Glutamatergic neuron (in vitro differentiated cells): Measurements from ENCODE around the gene IQCN. TPM values are rescaled to one million over a fixed set of nuclear protein-coding genes. Genes with fewer than 3 reads are reported as not detected.
A peak's percentile ranks its signal among the peaks of the same experiment; 100 is the strongest.

Source experiments
- DNase-seq: peaks from one replicate; pipeline ENCODE4 v3.0.0; 2022
- H3K27ac Mint-ChIP-seq: one replicate; pipeline ENCODE4 v1.8.0; 2020; ENCODE audit warnings: mild to moderate bottlenecking, mixed read lengths, inconsistent platforms; ENCODE audit not compliant: unreplicated experiment
- H3K27me3 Mint-ChIP-seq: one replicate; pipeline ENCODE4 v1.8.0; 2020; ENCODE audit warnings: mild to moderate bottlenecking, moderate library complexity, mixed read lengths, inconsistent platforms; ENCODE audit not compliant: unreplicated experiment
- H3K36me3 Mint-ChIP-seq: one replicate; pipeline ENCODE4 v1.8.0; 2020; ENCODE audit warnings: mild to moderate bottlenecking, mixed read lengths, inconsistent platforms; ENCODE audit not compliant: unreplicated experiment
- H3K4me1 Mint-ChIP-seq: one replicate; pipeline ENCODE4 v1.8.0; 2020; ENCODE audit warnings: mild to moderate bottlenecking, low read depth, mixed read lengths, inconsistent platforms; ENCODE audit not compliant: unreplicated experiment
- H3K4me3 Mint-ChIP-seq: one replicate; pipeline ENCODE4 v1.8.0; 2020; ENCODE audit warnings: mild to moderate bottlenecking, mixed read lengths, inconsistent platforms; ENCODE audit not compliant: unreplicated experiment
- H3K9me3 Mint-ChIP-seq: one replicate; pipeline ENCODE4 v1.8.0; 2020; ENCODE audit warnings: mild to moderate bottlenecking, moderate library complexity, mixed read lengths, inconsistent platforms; ENCODE audit not compliant: unreplicated experiment
- CTCF ChIP-seq: fragments of 200-600 bp; sonication (generic); IDR thresholded peaks from one replicate; pipeline ENCODE4 v1.5.0; 2021; ENCODE audit not compliant: partially characterized antibody, unreplicated experiment
- total RNA-seq: library from RNA; stranded (reverse); fragmentation: NEBNext Ultra II Directional; extraction: Animal tissue kit (Norgen Biotek cat#: 25700); gene quantifications from one replicate; pipeline ENCODE4 v1.2.1, GENCODE V29; 2021; ENCODE audit not compliant: unreplicated experiment

The IQCN gene
- total RNA-seq, 1 donor from 2014 or later, result 23.6 TPM

- H3K27ac Mint-ChIP-seq, result no peak overlapping the region
- peaks cover 12% of the 10 kb centered on the region for H3K9me3 Mint-ChIP-seq
- H3K4me3 Mint-ChIP-seq, result no peak overlapping the region
- no peak for TF ChIP-seq CTCF
- no peaks in the 10 kb centered on the region for H3K36me3 Mint-ChIP-seq
- DNase-seq, result no peak
- H3K4me1 Mint-ChIP-seq, result peaks cover 4% of the 10 kb centered on the region
- H3K27me3 Mint-ChIP-seq, result peaks cover 15% of the 10 kb centered on the region
These were observed 14.4 kb downstream of the IQCN start for GRCh38 chr19:18259893-18260292.

DNA sequence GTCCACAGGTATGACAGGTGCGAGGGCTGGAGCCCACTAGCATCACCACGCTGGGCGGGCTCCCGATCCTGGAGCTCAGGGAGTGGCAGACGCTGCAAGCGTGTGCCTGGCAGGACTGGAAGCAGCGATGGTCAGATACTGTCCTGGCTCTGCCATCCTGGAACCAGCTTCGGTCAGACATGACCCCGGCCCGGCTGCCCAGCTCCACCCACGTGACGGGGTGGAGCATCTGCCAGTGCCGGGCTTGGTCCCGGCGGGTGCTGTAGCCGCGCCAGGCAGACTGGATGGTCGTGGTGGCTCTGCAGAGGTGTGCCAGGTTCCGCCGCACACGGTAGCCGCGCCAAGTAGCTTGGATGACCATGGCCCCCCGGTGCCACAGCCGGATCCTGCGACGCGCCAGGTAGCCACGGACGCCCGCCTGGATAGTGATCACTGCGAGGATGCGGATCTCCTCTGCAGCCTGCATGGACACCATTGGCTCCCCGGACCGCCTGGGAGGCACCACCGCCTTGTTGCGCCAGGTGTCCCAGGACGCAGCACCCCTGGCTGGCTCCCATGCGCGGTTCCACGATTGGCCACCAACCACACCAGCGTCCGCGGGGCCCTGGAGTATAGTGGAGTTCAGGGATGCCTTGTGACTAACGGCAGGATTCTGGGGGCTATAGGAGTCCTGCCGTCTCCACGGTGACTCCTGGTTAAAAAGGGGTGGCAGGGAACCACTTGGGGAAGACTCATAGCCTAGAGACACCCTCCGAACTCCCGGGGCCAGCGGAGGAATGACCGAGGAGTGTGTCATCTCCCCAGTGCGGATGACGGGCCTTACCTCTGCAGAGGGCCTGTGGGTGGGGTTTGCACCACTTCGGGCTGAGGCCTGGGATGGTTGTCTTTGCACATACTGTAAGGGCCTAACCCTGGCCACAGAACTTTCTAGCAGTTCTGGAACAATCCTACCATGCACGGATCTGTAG, 16.5 kb downstream of the IQCN start:
- H3K27me3 Mint-ChIP-seq, result peaks cover 17% of the 10 kb centered on the region
- no peak overlapping the region for H3K4me3 Mint-ChIP-seq
- DNase-seq, result no peak
- peaks cover 7% of the 10 kb centered on the region for H3K4me1 Mint-ChIP-seq
- no peak overlapping the region for H3K27ac Mint-ChIP-seq
- H3K36me3 Mint-ChIP-seq, result no peaks in the 10 kb centered on the region
- peaks cover 18% of the 10 kb centered on the region for H3K9me3 Mint-ChIP-seq
- TF ChIP-seq CTCF, result no peak

DNA sequence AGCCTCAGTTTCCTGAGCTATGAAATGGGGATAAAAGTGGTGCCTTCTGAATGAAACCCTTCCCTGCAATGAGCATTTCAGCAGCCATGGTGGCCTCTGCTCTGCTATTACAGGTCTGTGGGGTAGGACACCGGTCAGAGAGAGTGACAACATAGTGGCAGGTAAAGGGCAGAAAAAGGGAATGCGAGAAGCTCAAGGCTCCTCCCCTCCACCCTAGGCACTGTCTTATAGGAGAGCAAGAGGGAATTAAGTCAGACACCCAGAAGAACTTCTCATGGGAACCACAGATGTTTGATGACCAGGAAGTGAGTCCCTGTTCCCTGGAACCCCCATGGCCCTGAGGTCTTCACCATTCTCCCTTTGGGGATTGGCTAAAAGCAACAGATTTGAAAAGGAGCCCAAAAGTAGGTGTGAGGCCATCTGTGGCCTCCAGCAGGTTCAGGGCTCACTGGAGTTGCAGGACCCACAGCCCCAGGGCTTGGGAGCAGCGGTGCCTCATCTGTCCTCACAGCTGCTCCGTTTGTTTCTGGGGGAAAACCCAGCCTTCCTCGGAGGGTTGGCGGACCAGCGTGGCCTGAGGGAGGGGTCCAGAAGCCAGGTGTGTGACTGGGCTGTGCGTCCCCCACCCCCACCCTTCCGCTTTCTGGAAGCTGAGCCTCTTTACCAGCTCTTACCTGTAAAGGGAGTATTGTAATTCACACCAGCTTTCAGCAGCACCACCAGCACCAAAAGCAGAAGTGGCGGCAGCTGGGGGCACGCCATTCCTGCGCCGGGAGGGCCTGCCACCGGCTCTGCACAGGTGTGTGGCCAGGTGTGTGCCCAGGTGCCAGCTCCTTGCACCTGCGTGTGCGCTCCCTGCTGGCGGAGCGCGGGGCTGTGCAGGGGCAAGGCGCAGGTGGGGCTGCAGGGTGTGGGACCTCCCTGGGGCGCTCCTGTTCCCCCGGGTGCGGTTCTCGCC, 19.4 kb downstream of the IQCN start:
- DNase-seq, result peak; percentile 39
- peak overlapping the region; percentile 28 for H3K27ac Mint-ChIP-seq
- H3K9me3 Mint-ChIP-seq, result peaks cover 15% of the 10 kb centered on the region
- H3K4me1 Mint-ChIP-seq, result peaks cover 7% of the 10 kb centered on the region
- H3K36me3 Mint-ChIP-seq, result no peaks in the 10 kb centered on the region
- H3K4me3 Mint-ChIP-seq, result peak overlapping the region; percentile 61
- TF ChIP-seq CTCF, result no peak
- H3K27me3 Mint-ChIP-seq, result peaks cover 8% of the 10 kb centered on the region

DNA sequence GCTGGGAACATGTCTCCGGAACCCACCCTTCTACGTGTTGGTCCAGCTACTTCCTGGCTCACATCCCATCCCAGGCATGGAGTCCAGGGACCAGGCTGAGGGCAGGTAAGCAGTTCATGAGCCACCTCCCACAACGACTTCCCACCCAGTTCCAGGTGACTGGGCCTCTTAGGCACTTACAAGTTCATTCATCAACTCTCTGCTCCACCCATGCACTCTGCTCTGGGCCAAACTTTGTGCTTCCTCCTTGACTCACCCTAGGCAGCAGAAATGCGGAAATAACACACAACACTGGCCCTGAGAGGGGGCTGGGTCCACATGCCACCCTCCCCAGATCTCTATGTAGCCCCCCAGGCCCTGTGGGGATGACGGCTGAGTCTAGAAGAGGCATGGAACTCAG, 20.5 kb downstream of the IQCN start:
- no peak for DNase-seq
- Mint-ChIP-seq H3K27ac (no peak overlapping the region), H3K36me3 (no peaks in the 10 kb centered on the region), H3K27me3 (peaks cover 8% of the 10 kb centered on the region), H3K4me1 (peaks cover 7% of the 10 kb centered on the region), H3K9me3 (peaks cover 11% of the 10 kb centered on the region), H3K4me3 (no peak overlapping the region)
- TF ChIP-seq CTCF, result no peak
